K562 (cell line): ENCODE measurements around the gene OR10H2. TPM values are rescaled to one million over a fixed set of nuclear protein-coding genes. Genes with fewer than 3 reads are reported as not detected.

ENCODE experiments used
- ATAC-seq: fragments of 200-7000 bp; cut with Tn5 transposase; 3 replicates; pipeline ENCODE4 v1.9.1; 2020; ENCODE audit warnings: moderate library complexity
- BruUV-seq: library from RNA; stranded (reverse); fragments of 400-500 nt; replicated peaks from 2 replicates; lab custom pipeline; 2021; lab: Mats Ljungman, UMichigan
- CTCF ChIA-PET: fragments of 300-600 bp; formaldehyde crosslinking; extraction: SDS; loops from one replicate; lab custom pipeline; 2021; ENCODE audit warnings: low intra/inter-chr PET ratio; lab: Yijun Ruan, JAX
- POLR2A ChIA-PET: fragments of 300-600, 350-650 bp; sonication (Branson Sonifier 250); formaldehyde crosslinking; extraction: SDS; loops from one replicate; lab custom pipeline; 2021; ENCODE audit warnings: antibody characterized with exemption, inconsistent platforms; lab: Yijun Ruan, JAX
- DNase-seq, 4 experiments: peaks; one replicate each; pipeline versions ENCODE4 v3.0.0 to v3.0.0-alpha.2; 2011 to 2018; ENCODE audit warnings: low spot score in 3 of 4, mixed read lengths in 3 of 4; ENCODE audit errors: extremely low read depth in 1 of 4
- FAIRE-seq: peaks from 2 replicates; lab custom pipeline; 2011; peaks lifted over from hg19 to GRCh38; lab: Jason Lieb, UNC
- H2AFZ ChIP-seq: 2 replicates; pipeline ENCODE4 v1.6.0; 2011; ENCODE audit warnings: low read depth, low read length, control low read depth, inconsistent platforms
- H3K27ac ChIP-seq: fragments of 200-600 bp; 3 replicates; pipeline ENCODE4 v1.8.0; 2011; ENCODE audit warnings: low read depth, mild to moderate bottlenecking, control low read depth, inconsistent platforms, low read length, moderate library complexity, mixed read lengths; ENCODE audit errors: extremely low read depth
- H3K27me3 ChIP-seq, 2 experiments: fragments of 300-600 bp in 1 of 2; 2 replicates in 1 of 2; 3 replicates in 1 of 2; pipeline versions ENCODE4 v1.6.0 to v1.8.0; 2011; ENCODE audit warnings: inconsistent platforms in 2 of 2, low read length in 2 of 2, mild to moderate bottlenecking in 1 of 2, mixed read lengths in 1 of 2, moderate library complexity in 1 of 2; ENCODE audit not compliant: control insufficient read depth in 2 of 2, insufficient read depth in 2 of 2
- H3K36me3 ChIP-seq: fragments of 300-600 bp; 3 replicates; pipeline ENCODE4 v1.8.0; 2011; ENCODE audit warnings: mild to moderate bottlenecking, low read length, inconsistent platforms; ENCODE audit not compliant: control insufficient read depth, insufficient read depth
- H3K4me1 ChIP-seq, 2 experiments: fragments of 200-600 bp in 1 of 2; replicated peaks in 1 of 2; 2 replicates in 1 of 2; 3 replicates in 1 of 2; pipeline versions ENCODE4 v1.5.1 to v1.8.0; 2011; ENCODE audit warnings: inconsistent platforms in 2 of 2, low read length in 2 of 2, mild to moderate bottlenecking in 1 of 2, mixed read lengths in 1 of 2, moderate library complexity in 1 of 2; ENCODE audit not compliant: control insufficient read depth in 2 of 2, insufficient read depth in 2 of 2
- H3K4me2 ChIP-seq: 2 replicates; pipeline ENCODE4 v1.6.1; 2011; ENCODE audit warnings: low read length, control low read depth, inconsistent platforms, mixed read lengths; ENCODE audit not compliant: insufficient read depth
- H3K4me3 ChIP-seq: fragments of 200-600 bp; sonication (generic), shearing (Covaris generic); 2 replicates; pipeline ENCODE4 v1.5.1; 2016; ENCODE audit warnings: control low read depth, inconsistent platforms
- H3K79me2 ChIP-seq: fragments of 200-600 bp; 3 replicates; pipeline ENCODE4 v1.8.0; 2011; ENCODE audit warnings: low read length, inconsistent platforms; ENCODE audit not compliant: control insufficient read depth, insufficient read depth
- H3K9ac ChIP-seq, 2 experiments: 2 replicates each; pipeline versions ENCODE4 v1.6.0 to v1.6.1; 2011; ENCODE audit warnings: low read depth in 2 of 2, low read length in 2 of 2, control low read depth in 1 of 2, inconsistent platforms in 1 of 2, mild to moderate bottlenecking in 1 of 2, mixed read lengths in 1 of 2; ENCODE audit not compliant: insufficient read depth in 1 of 2
- H3K9me1 ChIP-seq: one replicate; pipeline ENCODE4 v1.6.0; 2011; ENCODE audit warnings: inconsistent platforms, mild to moderate bottlenecking, low read length, moderate library complexity; ENCODE audit not compliant: control insufficient read depth, insufficient read depth
- H3K9me3 ChIP-seq: replicated peaks from 2 replicates; pipeline ENCODE4 v1.5.1; 2011; ENCODE audit warnings: low read depth, low read length, inconsistent platforms; ENCODE audit not compliant: control insufficient read depth, insufficient read depth
- H4K20me1 ChIP-seq: replicated peaks from 2 replicates; pipeline ENCODE4 v1.6.1; 2011; ENCODE audit warnings: low read length, inconsistent platforms, mixed read lengths; ENCODE audit not compliant: control insufficient read depth, insufficient read depth
- CBFA2T2 ChIP-seq: fragments of 450-650 bp; conservative IDR thresholded peaks from 2 replicates; pipeline ENCODE4 v1.6.1; 2017; ENCODE audit warnings: mild to moderate bottlenecking
- WGBS: fragments of 100-300 bp; shearing (Covaris generic); methylation state at CpG from one replicate; pipeline ENCODE4 v1.1.6; 2016; ENCODE audit warnings: low coverage, mixed read lengths; ENCODE audit not compliant: insufficient coverage; ENCODE audit errors: missing lambda C conversion rate; 5-methylcytosine and 5-hydroxymethylcytosine counted together
- in situ Hi-C: fragments of 300-500 bp; cut with MboI; formaldehyde crosslinking; loops from 4 replicates; pipeline ENCODE4 v1.15.0; 2018; ENCODE audit warnings: inconsistent platforms, mixed read lengths
- intact Hi-C: fragments of 100-400 bp; cut with micrococcal nuclease; formaldehyde crosslinking; loops from 2 replicates; pipeline ENCODE4 v1.14.2; 2022
- polyA plus RNA-seq, 8 experiments: library from polyadenylated mRNA; depleted of rRNA in 4 of 8; stranded (reverse) in 5 of 8; unstranded in 3 of 8; fragments of >200 nt; fragmentation: Nextera tagmentation in 2 of 8; fragmentation: Illumina TruSeq in 1 of 8; extraction: Ambion mirVana in 2 of 8; extraction: Trizol in 1 of 8; gene quantifications; 2 replicates each; pipeline versions ENCODE4 v1.2.1 to v1.2.3, GENCODE V29; 2011 to 2014; ENCODE audit warnings: inconsistent platforms in 1 of 8, missing spikeins in 1 of 8
- total RNA-seq, 7 experiments: library from RNA; depleted of rRNA in 6 of 7; stranded (reverse); fragments of >200 nt in 6 of 7; fragmentation: Illumina TruSeq in 2 of 7; extraction: Trizol in 2 of 7; gene quantifications; 2 replicates each; pipeline versions ENCODE4 v1.2.1 to v1.2.3, GENCODE V29; 2011 to 2021; ENCODE audit warnings: low replicate concordance in 1 of 7
- TF ChIP-seq, protein P1 (sequence below), 2 experiments: fragments of 450-650 bp in 1 of 2; sonication (generic) in 1 of 2; formaldehyde crosslinking; conservative IDR thresholded peaks; 2 replicates each; pipeline versions ENCODE4 v1.4.0 to v1.8.1; 2020 to 2022; ENCODE audit warnings: mild to moderate bottlenecking in 1 of 2, missing genetic modification reagents in 1 of 2
- TF ChIP-seq, protein P2 (sequence below): fragments of 450-650 bp; formaldehyde crosslinking; conservative IDR thresholded peaks from 2 replicates; pipeline ENCODE4 v1.4.0; 2022; ENCODE audit warnings: mild to moderate bottlenecking, missing genetic modification characterization
- TF ChIP-seq, protein P3 (sequence below), 2 experiments: fragments of 450-650 bp in 1 of 2; sonication (generic) in 1 of 2; formaldehyde crosslinking in 1 of 2; IDR thresholded peaks in 1 of 2; conservative IDR thresholded peaks in 1 of 2; 2 replicates each; pipeline versions ENCODE4 v1.6.1 to v1.8.1; 2016 to 2023; ENCODE audit warnings: mild to moderate bottlenecking in 2 of 2, moderate library complexity in 2 of 2, inconsistent platforms in 1 of 2, missing genetic modification reagents in 1 of 2
- TF ChIP-seq, protein P4 (sequence below): fragments of 250-450 bp; sonication (Bioruptor Pico); IDR thresholded peaks from 2 replicates; pipeline ENCODE4 v1.5.0; 2020; ENCODE audit warnings: mild to moderate bottlenecking
- TF ChIP-seq, protein P5 (sequence below): fragments of 250-450 bp; sonication (Bioruptor Pico); IDR thresholded peaks from 2 replicates; pipeline ENCODE4 v1.8.0; 2021; ENCODE audit warnings: moderate library complexity, mild to moderate bottlenecking, inconsistent platforms
- TF ChIP-seq, protein P6 (sequence below): IDR thresholded peaks from 2 replicates; pipeline ENCODE4 v1.6.1; 2016; ENCODE audit warnings: missing genetic modification characterization, missing compliant biosample characterization

The OR10H2 gene
- total and polyA plus RNA-seq, 9 of the 15 experiments (the other 6 are each of a cell fraction or from before 2014, with no cell fraction given), result not detected

DNA sequence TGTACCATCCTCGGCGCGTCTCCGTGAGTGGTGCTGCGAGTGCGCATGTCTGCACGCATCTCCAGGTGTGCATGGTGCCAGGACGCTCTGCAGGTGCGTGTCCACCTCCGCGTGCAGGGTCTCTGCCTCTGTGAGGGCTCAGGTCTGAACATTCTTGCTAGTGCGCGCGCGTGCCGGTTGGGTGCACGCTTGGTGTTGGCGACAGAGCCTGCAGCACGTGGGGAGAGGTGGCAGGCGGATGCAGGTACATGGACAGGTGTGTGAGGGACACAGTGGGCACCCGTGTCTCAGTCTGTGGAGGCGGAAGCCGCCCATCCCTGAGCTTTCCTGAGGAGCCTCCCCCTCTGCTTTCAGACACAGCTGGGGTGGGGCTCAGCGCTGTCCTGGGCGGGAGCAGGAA is 4.9 kb upstream of the OR10H2 start:
- FAIRE-seq (no peak), DNase-seq (no peak), ATAC-seq (no peak)
- no peaks in the 10 kb centered on the region for H3K36me3 ChIP-seq
- H3K9ac ChIP-seq, result 0 out of 4 replicates have a peak overlapping the region, but pooled peaks of 1 of the 2 experiments have one; percentile 5
- in situ Hi-C loops, result no loop called here
- no peak overlapping the region for H3K27ac ChIP-seq
- no peaks in the 10 kb centered on the region for H3K9me3 ChIP-seq
- ChIA-PET CTCF (no interaction called here), POLR2A (no interaction called here)
- no peak overlapping the region for H3K4me3 ChIP-seq
- TF ChIP-seq CBFA2T2, result no peak
- TF ChIP-seq, protein P1, sequence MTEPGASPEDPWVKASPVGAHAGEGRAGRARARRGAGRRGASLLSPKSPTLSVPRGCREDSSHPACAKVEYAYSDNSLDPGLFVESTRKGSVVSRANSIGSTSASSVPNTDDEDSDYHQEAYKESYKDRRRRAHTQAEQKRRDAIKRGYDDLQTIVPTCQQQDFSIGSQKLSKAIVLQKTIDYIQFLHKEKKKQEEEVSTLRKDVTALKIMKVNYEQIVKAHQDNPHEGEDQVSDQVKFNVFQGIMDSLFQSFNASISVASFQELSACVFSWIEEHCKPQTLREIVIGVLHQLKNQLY (CRISPR knock-in tag; conservative IDR thresholded peaks at IDR 0.05), result no peak
- TF ChIP-seq, protein P2, sequence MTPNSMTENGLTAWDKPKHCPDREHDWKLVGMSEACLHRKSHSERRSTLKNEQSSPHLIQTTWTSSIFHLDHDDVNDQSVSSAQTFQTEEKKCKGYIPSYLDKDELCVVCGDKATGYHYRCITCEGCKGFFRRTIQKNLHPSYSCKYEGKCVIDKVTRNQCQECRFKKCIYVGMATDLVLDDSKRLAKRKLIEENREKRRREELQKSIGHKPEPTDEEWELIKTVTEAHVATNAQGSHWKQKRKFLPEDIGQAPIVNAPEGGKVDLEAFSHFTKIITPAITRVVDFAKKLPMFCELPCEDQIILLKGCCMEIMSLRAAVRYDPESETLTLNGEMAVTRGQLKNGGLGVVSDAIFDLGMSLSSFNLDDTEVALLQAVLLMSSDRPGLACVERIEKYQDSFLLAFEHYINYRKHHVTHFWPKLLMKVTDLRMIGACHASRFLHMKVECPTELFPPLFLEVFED (CRISPR knock-in tag), result no peak
- TF ChIP-seq, protein P3, sequence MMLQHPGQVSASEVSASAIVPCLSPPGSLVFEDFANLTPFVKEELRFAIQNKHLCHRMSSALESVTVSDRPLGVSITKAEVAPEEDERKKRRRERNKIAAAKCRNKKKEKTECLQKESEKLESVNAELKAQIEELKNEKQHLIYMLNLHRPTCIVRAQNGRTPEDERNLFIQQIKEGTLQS (IDR thresholded peaks at IDR 0.05), result no peak
- TF ChIP-seq, protein P3 (CRISPR knock-in tag; conservative IDR thresholded peaks at IDR 0.05), result no peak
- TF ChIP-seq, protein P4, sequence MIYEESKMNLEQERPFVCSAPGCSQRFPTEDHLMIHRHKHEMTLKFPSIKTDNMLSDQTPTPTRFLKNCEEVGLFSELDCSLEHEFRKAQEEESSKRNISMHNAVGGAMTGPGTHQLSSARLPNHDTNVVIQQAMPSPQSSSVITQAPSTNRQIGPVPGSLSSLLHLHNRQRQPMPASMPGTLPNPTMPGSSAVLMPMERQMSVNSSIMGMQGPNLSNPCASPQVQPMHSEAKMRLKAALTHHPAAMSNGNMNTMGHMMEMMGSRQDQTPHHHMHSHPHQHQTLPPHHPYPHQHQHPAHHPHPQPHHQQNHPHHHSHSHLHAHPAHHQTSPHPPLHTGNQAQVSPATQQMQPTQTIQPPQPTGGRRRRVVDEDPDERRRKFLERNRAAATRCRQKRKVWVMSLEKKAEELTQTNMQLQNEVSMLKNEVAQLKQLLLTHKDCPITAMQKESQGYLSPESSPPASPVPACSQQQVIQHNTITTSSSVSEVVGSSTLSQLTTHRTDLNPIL (CRISPR knock-in tag), result no peak
- TF ChIP-seq, protein P5, sequence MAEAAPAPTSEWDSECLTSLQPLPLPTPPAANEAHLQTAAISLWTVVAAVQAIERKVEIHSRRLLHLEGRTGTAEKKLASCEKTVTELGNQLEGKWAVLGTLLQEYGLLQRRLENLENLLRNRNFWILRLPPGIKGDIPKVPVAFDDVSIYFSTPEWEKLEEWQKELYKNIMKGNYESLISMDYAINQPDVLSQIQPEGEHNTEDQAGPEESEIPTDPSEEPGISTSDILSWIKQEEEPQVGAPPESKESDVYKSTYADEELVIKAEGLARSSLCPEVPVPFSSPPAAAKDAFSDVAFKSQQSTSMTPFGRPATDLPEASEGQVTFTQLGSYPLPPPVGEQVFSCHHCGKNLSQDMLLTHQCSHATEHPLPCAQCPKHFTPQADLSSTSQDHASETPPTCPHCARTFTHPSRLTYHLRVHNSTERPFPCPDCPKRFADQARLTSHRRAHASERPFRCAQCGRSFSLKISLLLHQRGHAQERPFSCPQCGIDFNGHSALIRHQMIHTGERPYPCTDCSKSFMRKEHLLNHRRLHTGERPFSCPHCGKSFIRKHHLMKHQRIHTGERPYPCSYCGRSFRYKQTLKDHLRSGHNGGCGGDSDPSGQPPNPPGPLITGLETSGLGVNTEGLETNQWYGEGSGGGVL (CRISPR knock-in tag), result no peak
- TF ChIP-seq, protein P6, sequence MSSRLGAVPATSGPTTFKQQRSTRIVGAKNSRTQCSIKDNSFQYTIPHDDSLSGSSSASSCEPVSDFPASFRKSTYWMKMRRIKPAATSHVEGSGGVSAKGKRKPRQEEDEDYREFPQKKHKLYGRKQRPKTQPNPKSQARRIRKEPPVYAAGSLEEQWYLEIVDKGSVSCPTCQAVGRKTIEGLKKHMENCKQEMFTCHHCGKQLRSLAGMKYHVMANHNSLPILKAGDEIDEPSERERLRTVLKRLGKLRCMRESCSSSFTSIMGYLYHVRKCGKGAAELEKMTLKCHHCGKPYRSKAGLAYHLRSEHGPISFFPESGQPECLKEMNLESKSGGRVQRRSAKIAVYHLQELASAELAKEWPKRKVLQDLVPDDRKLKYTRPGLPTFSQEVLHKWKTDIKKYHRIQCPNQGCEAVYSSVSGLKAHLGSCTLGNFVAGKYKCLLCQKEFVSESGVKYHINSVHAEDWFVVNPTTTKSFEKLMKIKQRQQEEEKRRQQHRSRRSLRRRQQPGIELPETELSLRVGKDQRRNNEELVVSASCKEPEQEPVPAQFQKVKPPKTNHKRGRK, result peak; percentile 9; the same call in 1 of the 2 replicates
- intact Hi-C loops, result no loop called here
- H3K4me1 ChIP-seq, result peaks cover 0 to 5% of the 10 kb centered on the region in 2 experiments; a peak in 1 of 5 replicates
- no peaks in the 10 kb centered on the region for H3K9me1 ChIP-seq
- H2AFZ ChIP-seq, result no peak overlapping the region
- no peaks in the 10 kb centered on the region; the same call in 1 of the 2 replicates for H4K20me1 ChIP-seq
- no TSS peak for BruUV-seq
- H3K27me3 ChIP-seq, result peaks cover 0 to 5% of the 10 kb centered on the region in 2 experiments; a peak in 2 of 5 replicates
- H3K79me2 ChIP-seq, result no peaks in the 10 kb centered on the region
- 14% methylated on average over 25 of the region's 25 CpGs for WGBS
- H3K4me2 ChIP-seq, result no peak overlapping the region
